SJCRH30 (cell line): ENCODE data around the gene TMEM88. TPM values are rescaled to one million over a fixed set of nuclear protein-coding genes. Genes with fewer than 3 reads are reported as not detected.

ENCODE experiments used
- DNase-seq, 2 experiments: peaks; one replicate each; pipeline ENCODE4 v3.0.0-alpha.2; 2015 to 2020
- H3K27ac ChIP-seq: fragments of 250-450 bp; sonication (Bioruptor Pico); 2 replicates; pipeline ENCODE4 v1.5.1; 2020; ENCODE audit warnings: mild to moderate bottlenecking, moderate library complexity
- H3K27me3 ChIP-seq: fragments of 250-450 bp; sonication (Bioruptor Pico); 2 replicates; pipeline ENCODE4 v1.5.1; 2020; ENCODE audit warnings: mild to moderate bottlenecking, moderate library complexity
- H3K36me3 ChIP-seq: fragments of 250-450 bp; sonication (Bioruptor Pico); 2 replicates; pipeline ENCODE4 v1.5.1; 2020; ENCODE audit warnings: mild to moderate bottlenecking, moderate library complexity
- H3K4me1 ChIP-seq: fragments of 250-450 bp; sonication (Bioruptor Pico); 2 replicates; pipeline ENCODE4 v1.5.1; 2020; ENCODE audit warnings: mild to moderate bottlenecking, moderate library complexity
- H3K4me3 ChIP-seq: fragments of 250-450 bp; sonication (Bioruptor Pico); 2 replicates; pipeline ENCODE4 v1.5.1; 2020; ENCODE audit warnings: mild to moderate bottlenecking, moderate library complexity
- H3K9me3 ChIP-seq: fragments of 250-450 bp; sonication (Bioruptor Pico); replicated peaks from 2 replicates; pipeline ENCODE4 v1.5.1; 2020; ENCODE audit warnings: mild to moderate bottlenecking, moderate library complexity
- total RNA-seq: library from RNA; depleted of rRNA; stranded (reverse); fragments of >200 nt; shearing (Covaris generic); gene quantifications from 2 replicates; pipeline ENCODE4 v1.2.3, GENCODE V29; 2014; rRNA removed

Gene TMEM88
- total RNA-seq, 1 experiment from 2014 or later: 0.36 TPM

GRCh38 chr17:7888184-7888920 is 33.5 kb downstream of the TMEM88 start, which contains the start of gene CHD3:
Gene CHD3 (plus strand): TSS chr17:7888789. CDS start chr17:7889001, 212 bp downstream.
- peaks cover 28% of the 10 kb centered on the region for H3K36me3 ChIP-seq
- peak; percentile 29 to 31 for DNase-seq
- peak within 1 kb of the TSS; percentile 73 for H3K4me3 ChIP-seq
- peaks cover 42% of the 10 kb centered on the region for H3K4me1 ChIP-seq
- no peaks in the 10 kb centered on the region for H3K9me3 ChIP-seq
- H3K27ac ChIP-seq: peak within 1 kb of the TSS; percentile 81
- no peaks in the 10 kb centered on the region for H3K27me3 ChIP-seq

DNA sequence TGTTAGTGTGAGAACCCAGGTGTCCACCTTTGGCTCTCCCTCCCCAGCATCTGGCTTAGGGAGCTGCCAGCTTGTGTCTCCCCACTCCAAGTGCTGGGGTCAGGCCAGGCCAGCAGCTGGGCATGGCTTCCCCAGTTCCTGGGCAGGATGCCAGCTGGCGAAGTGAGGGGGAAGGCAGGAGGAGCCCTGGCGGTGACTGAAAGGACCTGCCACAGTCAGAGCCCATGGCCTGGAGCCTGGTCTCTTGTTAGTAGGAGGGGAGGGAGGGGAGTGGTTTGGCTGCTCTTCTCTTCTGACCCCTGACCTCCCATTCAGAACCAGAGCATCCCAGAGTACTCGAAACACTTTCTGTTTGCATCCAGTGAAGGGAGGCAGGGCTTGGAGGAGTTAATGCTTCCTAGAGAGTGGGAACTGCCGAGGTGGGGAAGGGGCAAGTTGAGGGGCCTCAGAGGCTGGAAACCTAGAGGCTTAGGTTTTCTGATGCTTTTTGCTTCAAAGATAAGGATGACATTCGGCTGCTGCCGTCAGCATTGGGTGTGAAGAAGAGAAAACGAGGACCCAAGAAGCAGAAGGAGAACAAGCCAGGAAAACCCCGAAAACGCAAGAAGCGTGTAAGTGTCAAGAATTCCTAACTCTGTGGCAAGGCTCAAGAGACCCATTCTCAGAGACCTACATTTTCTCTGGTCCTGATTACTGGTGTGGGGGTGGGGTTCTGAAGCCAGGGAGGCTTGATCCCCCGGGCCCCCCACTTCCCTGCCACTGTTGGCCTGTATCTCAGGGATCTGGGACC is 34.5 kb downstream of the TMEM88 start:
- H3K27ac ChIP-seq: peak overlapping the region; percentile 81
- H3K9me3 ChIP-seq: no peaks in the 10 kb centered on the region
- H3K36me3 ChIP-seq: peaks cover 36% of the 10 kb centered on the region
- peak; percentile 95 to 97 for DNase-seq
- H3K4me1 ChIP-seq: peaks cover 52% of the 10 kb centered on the region
- H3K27me3 ChIP-seq: no peaks in the 10 kb centered on the region
- H3K4me3 ChIP-seq: peak overlapping the region; percentile 73

DNA sequence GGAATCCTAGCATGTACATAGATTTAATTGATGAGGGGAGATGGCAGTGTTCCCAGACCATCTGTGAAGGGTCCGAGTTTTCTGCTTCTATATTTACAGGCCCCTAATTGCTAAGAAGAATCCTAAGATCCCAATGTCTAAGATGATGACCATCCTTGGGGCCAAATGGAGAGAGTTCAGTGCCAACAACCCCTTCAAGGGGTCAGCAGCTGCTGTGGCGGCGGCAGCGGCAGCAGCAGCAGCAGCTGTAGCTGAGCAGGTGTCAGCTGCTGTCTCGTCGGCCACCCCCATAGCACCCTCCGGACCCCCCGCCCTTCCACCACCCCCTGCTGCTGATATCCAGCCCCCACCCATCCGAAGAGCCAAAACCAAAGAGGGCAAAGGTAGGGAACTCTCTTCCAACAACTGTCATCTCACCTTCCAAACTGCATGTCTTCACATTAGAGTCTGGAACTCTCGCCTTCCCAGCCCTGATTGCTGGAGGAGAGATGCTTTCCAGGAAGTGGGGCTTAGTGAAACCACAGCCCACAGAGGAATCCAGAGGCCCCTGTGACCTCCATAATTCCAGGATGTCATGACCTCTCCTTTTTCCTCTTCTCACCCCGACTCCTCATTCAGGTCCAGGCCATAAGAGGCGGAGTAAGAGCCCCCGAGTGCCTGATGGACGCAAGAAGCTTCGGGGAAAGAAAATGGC is 38.5 kb downstream of the TMEM88 start:
- DNase-seq: peak; percentile 78 to 82
- H3K27ac ChIP-seq: peak overlapping the region; percentile 70
- no peaks in the 10 kb centered on the region for H3K27me3 ChIP-seq
- H3K4me1 ChIP-seq: peaks cover 59% of the 10 kb centered on the region
- no peaks in the 10 kb centered on the region for H3K9me3 ChIP-seq
- H3K36me3 ChIP-seq: peaks cover 72% of the 10 kb centered on the region
- H3K4me3 ChIP-seq: no peak overlapping the region

GRCh38 chr17:7894226-7894625 is 39.4 kb downstream of the TMEM88 start:
- Histone ChIP-seq H3K4me1 (peaks cover 54% of the 10 kb centered on the region), H3K36me3 (peaks cover 81% of the 10 kb centered on the region), H3K4me3 (no peak overlapping the region), H3K27me3 (no peaks in the 10 kb centered on the region), H3K27ac (peak overlapping the region; percentile 70), H3K9me3 (no peaks in the 10 kb centered on the region)
- no peak for DNase-seq

DNA sequence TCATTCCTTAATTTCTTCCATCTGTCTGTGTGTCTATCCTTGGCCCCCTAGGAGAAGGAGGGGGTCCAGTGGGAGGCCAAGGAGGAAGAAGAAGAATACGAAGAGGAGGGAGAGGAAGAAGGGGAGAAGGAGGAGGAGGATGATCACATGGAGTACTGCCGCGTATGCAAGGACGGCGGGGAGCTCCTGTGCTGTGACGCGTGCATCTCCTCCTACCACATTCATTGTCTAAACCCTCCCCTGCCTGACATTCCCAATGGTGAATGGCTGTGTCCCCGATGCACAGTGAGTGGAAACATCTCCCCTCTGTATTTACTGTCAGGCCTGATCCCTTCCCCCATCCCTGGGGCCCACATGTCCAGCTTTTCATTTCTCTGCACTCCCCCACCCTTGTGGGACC is 40.0 kb downstream of the TMEM88 start:
- Histone ChIP-seq H3K4me3 (no peak overlapping the region), H3K36me3 (peaks cover 82% of the 10 kb centered on the region), H3K27me3 (no peaks in the 10 kb centered on the region), H3K4me1 (peaks cover 48% of the 10 kb centered on the region), H3K9me3 (no peaks in the 10 kb centered on the region), H3K27ac (no peak overlapping the region)
- no peak for DNase-seq

GRCh38 chr17:7897090-7897489 is 42.2 kb downstream of the TMEM88 start:
- no peak for DNase-seq
- H3K27me3 ChIP-seq: no peaks in the 10 kb centered on the region
- H3K27ac ChIP-seq: no peak overlapping the region
- H3K36me3 ChIP-seq: peaks cover 81% of the 10 kb centered on the region
- H3K4me1 ChIP-seq: peaks cover 25% of the 10 kb centered on the region
- H3K9me3 ChIP-seq: no peaks in the 10 kb centered on the region
- no peak overlapping the region for H3K4me3 ChIP-seq

- Histone ChIP-seq H3K4me1 (peaks cover 20% of the 10 kb centered on the region), H3K9me3 (no peaks in the 10 kb centered on the region), H3K36me3 (peaks cover 85% of the 10 kb centered on the region), H3K27ac (no peak overlapping the region), H3K27me3 (no peaks in the 10 kb centered on the region), H3K4me3 (no peak overlapping the region)
- no peak for DNase-seq
Measured at GRCh38 chr17:7897773-7898172, 42.9 kb downstream of the TMEM88 start.

- DNase-seq: no peak
- Histone ChIP-seq H3K27me3 (no peaks in the 10 kb centered on the region), H3K27ac (no peak overlapping the region), H3K4me1 (no peaks in the 10 kb centered on the region), H3K36me3 (peaks cover 87% of the 10 kb centered on the region), H3K4me3 (no peak overlapping the region), H3K9me3 (no peaks in the 10 kb centered on the region)
Measured at GRCh38 chr17:7903154-7904103, 48.6 kb downstream of the TMEM88 start.

Other genes with a start within 250 kb of the TMEM88 start
- gene FXR2, start 240.2 kb upstream of the TMEM88 start, total RNA-seq: 30.2 and 30.6 TPM in 2 replicates
- gene SAT2, start 227.2 kb upstream of the TMEM88 start, total RNA-seq: 17.3 and 17.6 TPM in 2 replicates
- gene SHBG, start 224.9 kb upstream of the TMEM88 start, total RNA-seq: 0.14 and 0.38 TPM in 2 replicates
- 0.04 and 0.10 TPM in 2 replicates for gene ATP1B2, start 204.1 kb upstream of the TMEM88 start, total RNA-seq
- 37.8 and 39.5 TPM in 2 replicates for gene TP53, start 167.6 kb upstream of the TMEM88 start, total RNA-seq
- 14.9 and 15.6 TPM in 2 replicates for gene WRAP53, start 166.6 kb upstream of the TMEM88 start, total RNA-seq
- gene EFNB3, start 149.9 kb upstream of the TMEM88 start, total RNA-seq: 3.5 and 4.1 TPM in 2 replicates
- gene DNAH2, start 137.3 kb upstream of the TMEM88 start, total RNA-seq: not detected in 2 replicates
- gene KDM6B, start 20.8 kb upstream of the TMEM88 start, total RNA-seq: 6.4 and 9.0 TPM in 2 replicates
- gene NAA38, start 2.5 kb downstream of the TMEM88 start, total RNA-seq: 30.4 and 45.3 TPM in 2 replicates
- 3.5 and 5.3 TPM in 2 replicates for gene CYB5D1, start 2.9 kb downstream of the TMEM88 start, total RNA-seq
- gene CHD3, start 33.7 kb downstream of the TMEM88 start, total RNA-seq: 101 and 109 TPM in 2 replicates
- gene RNF227, start 61.2 kb downstream of the TMEM88 start, total RNA-seq: 6.6 and 7.1 TPM in 2 replicates
- 0.61 and 0.73 TPM in 2 replicates for gene KCNAB3, start 74.8 kb downstream of the TMEM88 start, total RNA-seq
- gene TRAPPC1, start 76.9 kb downstream of the TMEM88 start, total RNA-seq: 36.5 and 38.8 TPM in 2 replicates
- 27.5 and 29.8 TPM in 2 replicates for gene CNTROB, start 77.1 kb downstream of the TMEM88 start, total RNA-seq
- gene GUCY2D, start 147.5 kb downstream of the TMEM88 start, total RNA-seq: not detected in 2 replicates
- gene ALOX15B, start 184.0 kb downstream of the TMEM88 start, total RNA-seq: not detected in 2 replicates
- not detected in 2 replicates for gene ALOX12B, start 232.7 kb downstream of the TMEM88 start, total RNA-seq